ENCODE data around the gene DHFR.

DNA sequence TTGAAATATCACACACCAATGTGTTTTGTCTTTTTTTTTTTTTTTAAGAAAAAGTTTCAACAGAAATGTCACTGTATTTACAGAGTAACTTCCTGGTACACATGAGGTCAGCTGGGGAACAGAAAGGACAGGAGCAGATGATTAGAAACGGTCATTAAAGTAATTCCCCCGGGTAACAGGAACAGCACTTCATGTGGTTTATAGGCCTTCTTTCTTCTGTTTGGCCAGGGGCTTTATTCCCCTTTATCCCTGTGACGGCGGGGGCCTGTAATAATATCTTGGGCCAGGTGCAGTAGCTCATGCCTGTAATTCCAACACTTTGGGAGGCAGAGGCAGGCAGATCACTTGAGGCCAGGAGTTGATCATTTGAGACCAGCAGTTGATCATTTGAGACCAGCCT lies 30.8 kb downstream of the DHFR start:
- TF ChIP-seq, protein P1, sequence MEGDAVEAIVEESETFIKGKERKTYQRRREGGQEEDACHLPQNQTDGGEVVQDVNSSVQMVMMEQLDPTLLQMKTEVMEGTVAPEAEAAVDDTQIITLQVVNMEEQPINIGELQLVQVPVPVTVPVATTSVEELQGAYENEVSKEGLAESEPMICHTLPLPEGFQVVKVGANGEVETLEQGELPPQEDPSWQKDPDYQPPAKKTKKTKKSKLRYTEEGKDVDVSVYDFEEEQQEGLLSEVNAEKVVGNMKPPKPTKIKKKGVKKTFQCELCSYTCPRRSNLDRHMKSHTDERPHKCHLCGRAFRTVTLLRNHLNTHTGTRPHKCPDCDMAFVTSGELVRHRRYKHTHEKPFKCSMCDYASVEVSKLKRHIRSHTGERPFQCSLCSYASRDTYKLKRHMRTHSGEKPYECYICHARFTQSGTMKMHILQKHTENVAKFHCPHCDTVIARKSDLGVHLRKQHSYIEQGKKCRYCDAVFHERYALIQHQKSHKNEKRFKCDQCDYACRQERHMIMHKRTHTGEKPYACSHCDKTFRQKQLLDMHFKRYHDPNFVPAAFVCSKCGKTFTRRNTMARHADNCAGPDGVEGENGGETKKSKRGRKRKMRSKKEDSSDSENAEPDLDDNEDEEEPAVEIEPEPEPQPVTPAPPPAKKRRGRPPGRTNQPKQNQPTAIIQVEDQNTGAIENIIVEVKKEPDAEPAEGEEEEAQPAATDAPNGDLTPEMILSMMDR (IDR thresholded peaks at IDR 0.05; ENCODE audit: low read depth, low read length) = no peak
- TF ChIP-seq POLR2A (IDR thresholded peaks at IDR 0.05; ENCODE audit: extremely low read depth, insufficient read length) = no peak
- TF ChIP-seq MAX (IDR thresholded peaks at IDR 0.05; ENCODE audit: low read depth, low read length) = no peak
- no peak for TF ChIP-seq MYC (IDR thresholded peaks at IDR 0.05; ENCODE audit: low read depth, low read length)
